Heart right ventricle (tissue), 16 donors: ENCODE results near the gene HSPA5. TPM values are rescaled to one million over a fixed set of nuclear protein-coding genes. Genes with fewer than 3 reads are reported as not detected.

Source experiments
- ATAC-seq, 8 donors: fragments of 200-7000 bp; cut with Tn5 transposase; one replicate each; pipeline ENCODE4 v1.9.1; 2020; ENCODE audit warnings: mild to moderate bottlenecking in 8 of 8, moderate library complexity in 8 of 8, moderate number of reproducible peaks in 1 of 8
- DNase-seq, 2 donors: peaks; one replicate each; pipeline ENCODE4 v3.0.0-alpha.2; 2020
- H3K27ac ChIP-seq, 10 donors: fragments of 200-600 bp; sonication (generic) in 2 of 10; one replicate each; pipeline versions ENCODE4 v1.5.0 to v1.8.0; 2020 to 2022; ENCODE audit warnings: mild to moderate bottlenecking in 3 of 10
- H3K27me3 ChIP-seq, 7 donors: fragments of 200-600 bp; one replicate each; pipeline ENCODE4 v1.8.0; 2021 to 2022; ENCODE audit warnings: mild to moderate bottlenecking in 2 of 7
- H3K36me3 ChIP-seq, 9 donors: fragments of 200-600 bp; sonication (generic) in 1 of 9; one replicate each; pipeline versions ENCODE4 v1.5.0 to v1.8.0; 2020 to 2022; ENCODE audit warnings: mild to moderate bottlenecking in 2 of 9
- H3K4me1 ChIP-seq, 9 donors: fragments of 200-600 bp; sonication (generic) in 1 of 9; one replicate each; pipeline versions ENCODE4 v1.5.0 to v1.8.0; 2020 to 2022; ENCODE audit warnings: mild to moderate bottlenecking in 4 of 9
- H3K4me3 ChIP-seq, 10 donors: fragments of 200-600 bp; sonication (generic) in 2 of 10; one replicate each; pipeline versions ENCODE4 v1.5.0 to v1.8.0; 2020 to 2022; ENCODE audit warnings: mild to moderate bottlenecking in 7 of 10, moderate library complexity in 2 of 10
- H3K9me3 ChIP-seq, 11 donors: fragments of 200-600 bp in 10 of 11; sonication (generic) in 2 of 11; one replicate each; pipeline versions ENCODE4 v1.5.0 to v1.8.0; 2013 to 2022; ENCODE audit warnings: mild to moderate bottlenecking in 2 of 11, control low read depth in 1 of 11, moderate library complexity in 1 of 11
- WGBS, 2 donors: extraction: QIAGEN DNeasy Blood & Tissue Kit; methylation state at CpG; one replicate each; pipeline ENCODE4 v1.1.7; 2013; ENCODE audit warnings: inconsistent platforms in 1 of 2; 5-methylcytosine and 5-hydroxymethylcytosine counted together
- intact Hi-C, 10 donors: fragments of 100-400 bp; cut with DNase I; formaldehyde crosslinking; loops; one replicate each; pipeline versions ENCODE4 v1.11.1 to v1.14.2; 2022
- polyA plus RNA-seq, 2 donors: library from polyadenylated mRNA; stranded (reverse); fragments of 200-250 nt; gene quantifications; one replicate each; pipeline ENCODE4 v1.2.3, GENCODE V29; 2013
- total RNA-seq, 10 donors: library from RNA; stranded (reverse); fragmentation: NEBNext Ultra II Directional in 3 of 10; extraction: Animal tissue kit (Norgen Biotek cat#: 25700) in 3 of 10; gene quantifications; one replicate each; pipeline versions ENCODE4 v1.2.1 to v1.2.4, GENCODE V29; 2021 to 2023
- TF ChIP-seq, protein P1 (sequence below), 9 donors: fragments of 200-600 bp; sonication (generic) in 2 of 9; IDR thresholded peaks; one replicate each; pipeline versions ENCODE4 v1.5.0 to v1.8.0; 2021 to 2022; ENCODE audit warnings: antibody characterized with exemption in 9 of 9, mild to moderate bottlenecking in 5 of 9, moderate library complexity in 1 of 9
- donor health status: Arrhythmogenic right ventricular cardiomyopathy.
- donor health status: ischemic (EF 13 %, LVEDD 7.1; RV severe dilation, severe dysfunction).
- donor health status: healthy with polysubstance abuse.
- donor health status: DM: no; HTN: yes; CAD: no.
- donor health status: DM: no; HTN: no; CAD: no.
- donor health status: ischemic (EF 25% LVEDD 6.9; RV normal size, moderate dysfunction).
- donor health status: ischemic (EF 25% LVEDD 5.7; RV mildly dilated, moderate dysfunction).
- donor health status: healthy.
- donor health status: DM: yes; HTN: yes; CAD: no.
- donor health status: Ischemic cardiomyopathy.
- donor health status: ischemic (EF 35%, LVEDD 5.7; RV mildly dilated, moderate dysfunction).
- donor health status: nonischemic (EF 11% LVEDD 7.7; RV severe dilation, severe dysfunction).
- donor health status: DM: yes; HTN: yes; CAD: no.
- donor health status: PGD.
- donor health status: ischemic (EF 29% LVEDD 5.4; RV normal size, mild dysfunction).
- donor health status: nonischemic (EF 23%, LVEDD 6.1; RV moderate dilation, normal function).

Gene HSPA5
- total and polyA plus RNA-seq, 12 donors = 50.6 to 1,022 (median 234) TPM

DNA sequence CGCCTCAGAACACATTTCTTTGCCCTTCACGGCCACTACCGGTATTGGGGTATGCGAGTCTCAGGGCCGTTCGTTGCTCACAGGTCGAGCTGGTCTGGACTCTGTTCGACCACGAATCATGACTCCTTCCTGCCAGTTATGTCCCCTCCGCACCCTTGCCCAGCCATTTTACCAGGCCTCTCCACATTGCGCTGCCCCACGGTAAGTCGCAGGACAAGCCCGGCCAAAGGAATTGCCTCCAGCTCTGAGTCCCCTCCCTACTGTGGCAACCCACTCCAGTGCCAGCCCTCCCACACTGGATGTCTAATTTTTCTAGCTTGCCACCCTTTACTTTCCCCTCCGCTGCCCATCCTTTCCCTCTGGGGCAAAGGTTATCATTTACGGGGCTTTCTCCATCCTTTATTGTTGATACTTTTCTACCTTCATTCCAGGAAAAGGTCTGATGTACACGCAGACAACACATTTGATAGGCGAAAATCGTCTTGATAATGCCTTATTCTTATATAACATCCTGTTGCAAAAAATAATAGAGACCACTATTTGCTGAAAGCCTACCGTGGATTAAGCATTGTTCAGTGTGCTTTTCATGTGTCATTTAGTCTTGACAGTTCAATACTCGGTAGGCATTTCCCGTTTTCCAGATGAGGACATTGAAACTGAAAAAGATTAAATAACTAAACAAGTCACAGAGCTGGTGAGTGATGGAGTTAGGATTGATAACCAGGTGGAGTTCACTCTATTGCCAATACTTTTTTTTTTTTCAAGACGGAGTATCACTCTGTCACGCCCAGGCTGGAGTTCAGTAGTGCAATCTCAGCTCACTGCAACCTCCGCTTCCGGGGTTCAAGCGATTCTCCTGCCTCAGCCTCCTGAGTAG, 958 bp upstream of the HSPA5 start:
- no peaks in the 10 kb centered on the region for H3K27me3 ChIP-seq
- peaks cover 0 to 32% (median 28%) of the 10 kb centered on the region in 9 donors for H3K36me3 ChIP-seq
- H3K4me3 ChIP-seq = peak overlapping the region; percentile 55 to 93 (median 82)
- intact Hi-C loops = loop anchor here in 3 of 10 donors (1.0 to 10.0 kb wide), 5 partner anchors 19 to 133 kb away; partner anchors contain the start of genes GAPVD1 (in 2 of the 3) and RABEPK (in 2 of the 3)
- WGBS, 2 donors = 21 to 24% methylated on average over 27 of the region's 27 CpGs
- DNase-seq (peak; percentile 29 to 34), ATAC-seq (peak; percentile 1 to 26 (median 6))
- peak overlapping the region; percentile 78 to 98 (median 93) for H3K27ac ChIP-seq
- H3K9me3 ChIP-seq = no peaks in the 10 kb centered on the region
- H3K4me1 ChIP-seq = peaks cover 20 to 47% (median 38%) of the 10 kb centered on the region in 9 donors
- TF ChIP-seq, protein P1, sequence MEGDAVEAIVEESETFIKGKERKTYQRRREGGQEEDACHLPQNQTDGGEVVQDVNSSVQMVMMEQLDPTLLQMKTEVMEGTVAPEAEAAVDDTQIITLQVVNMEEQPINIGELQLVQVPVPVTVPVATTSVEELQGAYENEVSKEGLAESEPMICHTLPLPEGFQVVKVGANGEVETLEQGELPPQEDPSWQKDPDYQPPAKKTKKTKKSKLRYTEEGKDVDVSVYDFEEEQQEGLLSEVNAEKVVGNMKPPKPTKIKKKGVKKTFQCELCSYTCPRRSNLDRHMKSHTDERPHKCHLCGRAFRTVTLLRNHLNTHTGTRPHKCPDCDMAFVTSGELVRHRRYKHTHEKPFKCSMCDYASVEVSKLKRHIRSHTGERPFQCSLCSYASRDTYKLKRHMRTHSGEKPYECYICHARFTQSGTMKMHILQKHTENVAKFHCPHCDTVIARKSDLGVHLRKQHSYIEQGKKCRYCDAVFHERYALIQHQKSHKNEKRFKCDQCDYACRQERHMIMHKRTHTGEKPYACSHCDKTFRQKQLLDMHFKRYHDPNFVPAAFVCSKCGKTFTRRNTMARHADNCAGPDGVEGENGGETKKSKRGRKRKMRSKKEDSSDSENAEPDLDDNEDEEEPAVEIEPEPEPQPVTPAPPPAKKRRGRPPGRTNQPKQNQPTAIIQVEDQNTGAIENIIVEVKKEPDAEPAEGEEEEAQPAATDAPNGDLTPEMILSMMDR (IDR thresholded peaks at IDR 0.05) = no peak

DNA sequence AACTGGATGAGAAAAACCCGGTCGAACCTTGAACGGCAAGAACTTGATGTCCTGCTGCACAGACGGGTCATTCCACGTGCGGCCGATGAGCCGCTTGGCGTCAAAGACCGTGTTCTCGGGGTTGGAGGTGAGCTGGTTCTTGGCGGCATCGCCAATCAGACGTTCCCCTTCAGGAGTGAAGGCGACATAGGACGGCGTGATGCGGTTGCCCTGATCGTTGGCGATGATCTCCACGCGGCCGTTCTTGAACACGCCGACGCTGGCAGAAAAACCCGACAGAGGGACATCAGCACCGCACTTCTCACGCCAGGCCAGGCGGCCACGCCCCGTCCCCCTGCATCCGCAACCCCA, 519 bp downstream of the HSPA5 start:
- intact Hi-C loops = loop anchor here in 3 of 10 donors (2.0 to 10.0 kb wide), 4 partner anchors 38 to 134 kb away; partner anchors contain the start of gene RABEPK (in 2 of the 3)
- Histone ChIP-seq H3K4me1 (peaks cover 25 to 61% (median 53%) of the 10 kb centered on the region in 9 donors), H3K36me3 (peaks cover 0 to 47% (median 42%) of the 10 kb centered on the region in 9 donors), H3K4me3 (peak overlapping the region; percentile 68 to 99 (median 86)), H3K9me3 (no peaks in the 10 kb centered on the region), H3K27ac (peak overlapping the region; percentile 68 to 98 (median 94)), H3K27me3 (no peaks in the 10 kb centered on the region)
- ATAC-seq (peak; percentile 5 to 32 (median 20)), DNase-seq (no peak)
- 0% methylated on average over 33 of the region's 33 CpGs for WGBS, 2 donors
- TF ChIP-seq, protein P1 (IDR thresholded peaks at IDR 0.05) = no peak

DNA sequence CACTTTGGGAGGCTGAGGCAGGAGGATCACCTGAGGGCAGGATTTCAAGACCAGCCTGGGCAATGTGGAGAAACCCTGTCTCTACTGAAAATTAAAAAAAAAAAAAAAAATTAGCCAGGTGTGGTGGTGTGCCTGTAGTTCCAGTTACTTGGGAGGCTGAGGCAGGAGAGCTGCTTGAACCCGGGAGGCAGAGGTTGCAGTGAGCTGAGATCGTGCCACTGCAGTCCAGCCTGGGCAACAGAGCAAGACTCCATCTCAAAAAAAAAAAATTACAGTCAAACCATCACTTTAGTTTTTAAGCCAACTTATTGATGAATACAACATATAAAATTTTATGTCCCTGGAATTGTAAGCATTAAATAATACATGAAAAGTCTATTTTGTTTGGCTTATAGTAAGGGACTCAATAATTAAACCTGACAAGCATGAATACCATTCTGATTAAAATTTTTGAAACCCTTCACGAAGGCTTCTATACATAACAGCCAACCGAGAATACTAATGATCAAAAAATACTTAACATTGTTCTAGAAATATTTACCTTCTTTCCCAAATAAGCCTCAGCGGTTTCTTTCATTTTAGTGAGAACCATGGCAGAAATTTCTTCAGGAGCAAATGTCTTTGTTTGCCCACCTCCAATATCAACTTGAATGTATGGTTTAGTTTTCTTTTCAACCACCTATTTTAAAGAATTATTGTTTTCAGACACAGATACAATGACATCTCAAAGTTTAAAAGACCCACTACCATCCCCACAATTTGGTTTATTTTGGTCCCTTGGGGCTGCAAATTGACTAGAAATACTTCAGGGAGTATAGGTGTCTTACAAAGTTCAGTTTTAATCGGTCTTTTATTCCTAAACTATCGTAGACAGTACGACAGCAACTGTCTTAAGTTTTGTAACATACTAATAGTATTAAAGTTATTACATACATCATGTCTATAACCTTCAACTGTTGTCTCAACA, 1.2 kb downstream of the HSPA5 start:
- H3K4me3 ChIP-seq = peak overlapping the region; percentile 68 to 99 (median 86)
- intact Hi-C loops = loop anchor here in 3 of 10 donors (2.0 to 10.0 kb wide), 4 partner anchors 38 to 135 kb away; partner anchors contain the start of gene RABEPK (in 2 of the 3)
- 11 to 13% methylated on average over 8 of the region's 8 CpGs for WGBS, 2 donors
- H3K36me3 ChIP-seq = peaks cover 0 to 54% (median 45%) of the 10 kb centered on the region in 9 donors
- H3K9me3 ChIP-seq = no peaks in the 10 kb centered on the region
- DNase-seq (no peak), ATAC-seq (no peak)
- H3K27me3 ChIP-seq = no peaks in the 10 kb centered on the region
- TF ChIP-seq, protein P1 (IDR thresholded peaks at IDR 0.05) = no peak
- H3K27ac ChIP-seq = peak overlapping the region; percentile 68 to 98 (median 94)
- H3K4me1 ChIP-seq = peaks cover 26 to 68% (median 59%) of the 10 kb centered on the region in 9 donors
